GM18499 (cell line): ENCODE results near the gene TBC1D5.
"Not testable (repeated sequence)": the region's sequence is repeated elsewhere in the genome, so short reads cannot be mapped to it uniquely, and the experiment has no call there.

Experiments used
- ATAC-seq: cut with Tn5 transposase; IDR thresholded peaks from one replicate; pipeline ENCODE4 v1.9.1; 2021; ENCODE audit warnings: moderate number of reproducible peaks; ENCODE audit not compliant: insufficient read depth, unreplicated experiment

TBC1D5 gene

DNA sequence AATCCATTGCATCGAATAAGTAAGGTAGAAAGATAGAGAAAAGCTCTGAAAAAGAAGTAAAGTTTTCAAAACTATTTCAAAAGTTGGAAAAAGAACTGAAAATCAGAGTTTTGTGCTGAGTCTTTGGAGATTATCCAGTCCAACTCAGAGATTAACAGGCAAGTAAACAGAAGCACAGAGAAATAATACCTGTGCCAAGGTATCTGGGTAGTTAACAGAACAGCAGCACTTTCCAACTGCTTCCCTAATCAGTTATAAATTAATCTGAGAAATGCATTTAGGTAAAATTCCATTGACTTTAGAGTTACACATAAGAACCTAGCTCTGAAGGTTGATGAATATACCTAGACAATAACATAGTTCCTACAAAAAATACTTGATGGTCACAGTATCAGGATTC is 355.3 kb downstream of the TBC1D5 start:
- no peak for ATAC-seq

DNA sequence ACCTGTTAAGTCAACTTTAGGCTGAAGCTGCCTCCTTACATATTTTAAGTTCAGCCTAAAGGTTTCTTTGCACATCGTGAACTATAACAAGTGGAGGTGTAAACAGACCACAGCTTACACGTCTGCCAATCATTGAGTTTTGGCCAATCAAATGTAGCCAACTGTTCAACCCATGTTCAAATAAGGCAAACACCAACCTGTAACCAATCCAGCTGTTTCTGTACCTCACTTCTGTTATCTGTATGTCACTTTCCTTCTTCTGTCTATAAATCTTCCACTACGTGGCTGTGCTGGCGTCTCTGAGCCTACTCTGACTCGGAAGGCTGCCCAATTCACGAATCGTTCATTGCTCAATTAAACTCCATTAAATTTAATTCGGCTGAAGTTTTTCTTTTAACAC is 356.0 kb downstream of the TBC1D5 start:
- ATAC-seq: no peak

DNA sequence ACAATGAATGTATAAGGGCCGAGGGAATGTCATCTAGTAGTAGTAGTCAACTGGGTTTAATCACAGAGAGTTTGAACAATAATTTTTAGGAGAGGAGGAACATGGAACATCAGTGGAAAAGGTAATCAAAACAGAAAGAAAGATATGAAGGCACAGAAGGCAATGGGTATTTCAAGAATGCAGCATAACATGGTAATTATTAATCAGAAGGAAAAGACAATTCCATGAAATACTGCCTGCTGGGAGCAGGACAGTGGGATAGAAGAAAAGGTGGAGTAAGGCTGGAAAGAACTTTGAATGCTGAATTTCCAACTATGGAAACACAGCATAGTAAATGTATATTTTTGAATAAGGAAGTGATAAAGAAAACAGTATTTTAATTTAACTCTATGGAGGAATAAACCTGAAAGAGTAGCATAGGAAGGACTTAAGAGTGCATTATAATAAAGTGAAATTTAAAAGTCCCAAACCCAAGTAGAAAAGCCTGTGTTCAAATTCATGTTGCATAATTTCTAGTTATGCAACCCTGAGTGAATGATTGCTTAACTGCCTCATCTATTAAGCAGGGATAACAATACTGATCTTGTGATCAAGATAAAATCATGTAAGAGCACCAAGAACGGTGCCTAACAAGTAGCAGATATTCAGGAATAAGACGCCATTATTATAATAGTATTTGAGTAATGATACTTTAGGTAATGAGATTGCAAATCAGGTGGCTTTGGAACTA is 357.7 kb downstream of the TBC1D5 start:
- ATAC-seq: no peak

DNA sequence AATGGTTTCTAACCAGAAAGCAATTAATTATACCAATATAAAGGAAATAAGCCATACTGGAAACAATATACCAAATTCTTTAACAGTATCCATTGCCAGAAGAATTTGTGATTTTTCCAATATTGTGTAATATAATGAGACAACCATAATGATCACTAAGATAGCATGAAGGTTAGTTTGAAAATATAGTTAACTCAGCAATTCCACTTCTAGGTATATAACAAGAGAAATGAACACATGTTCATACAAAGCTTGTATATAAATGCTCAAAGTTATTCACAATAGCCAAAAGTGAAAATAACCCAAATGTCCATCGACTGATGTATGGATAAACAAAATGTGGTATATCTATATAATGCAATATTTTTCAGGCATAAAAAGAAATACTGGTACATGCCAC is 369.1 kb downstream of the TBC1D5 start:
- no peak for ATAC-seq

DNA sequence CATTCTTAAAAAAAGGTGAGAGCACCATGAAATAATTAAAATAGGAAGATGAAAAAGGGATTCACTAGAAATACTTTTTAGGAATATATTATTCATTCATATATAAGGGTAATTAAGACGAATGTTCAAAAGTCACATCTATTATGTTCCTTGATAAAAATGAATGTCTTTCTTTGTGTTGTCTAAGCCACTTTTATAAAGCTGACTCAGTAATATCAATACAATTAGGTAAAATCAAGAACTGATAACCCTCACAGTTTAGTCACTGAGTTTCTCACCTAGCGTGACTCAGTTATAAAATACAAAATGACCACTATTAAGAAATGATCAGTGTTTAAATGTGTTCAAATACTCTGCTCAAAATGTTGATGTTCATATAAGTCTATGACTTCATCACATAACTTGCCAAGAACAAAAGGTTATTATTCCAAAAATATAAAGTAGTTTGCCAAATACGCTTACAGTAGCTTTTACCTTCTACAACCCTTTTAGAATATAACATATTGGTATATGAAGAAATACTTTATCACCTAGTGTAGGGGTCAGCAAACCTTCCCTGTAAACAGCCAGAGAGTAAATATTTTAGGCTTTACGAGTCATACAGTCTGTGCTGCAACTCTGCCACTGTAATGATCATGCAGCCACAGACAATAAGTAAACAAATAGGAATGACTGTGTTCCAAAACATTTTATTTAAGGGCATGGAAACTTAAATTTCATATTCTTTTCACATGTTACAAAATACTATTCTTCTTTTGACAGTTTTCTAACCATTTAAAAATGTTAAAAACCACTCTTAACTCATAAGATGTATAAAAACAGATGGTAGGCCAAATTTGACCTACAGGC is 369.8 kb downstream of the TBC1D5 start:
- no peak for ATAC-seq

DNA sequence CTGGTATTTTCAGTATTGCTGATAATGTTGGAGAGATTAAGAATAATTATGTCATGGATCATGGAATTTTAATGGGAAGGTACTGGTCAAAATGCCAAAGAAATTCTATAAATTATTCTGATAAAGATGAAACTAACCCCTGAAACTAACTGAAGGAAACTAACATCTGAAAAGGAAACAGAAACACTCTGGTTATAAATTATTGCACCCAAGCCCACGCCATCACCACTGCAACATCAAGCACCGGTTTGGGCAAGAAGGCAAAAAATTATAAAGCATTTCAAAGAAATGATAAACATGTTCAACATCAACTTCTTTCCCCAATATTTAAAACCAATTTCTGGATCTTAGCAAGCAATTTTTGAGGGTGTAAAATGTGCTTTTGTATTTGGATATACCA is 372.5 kb downstream of the TBC1D5 start:
- no peak for ATAC-seq

DNA sequence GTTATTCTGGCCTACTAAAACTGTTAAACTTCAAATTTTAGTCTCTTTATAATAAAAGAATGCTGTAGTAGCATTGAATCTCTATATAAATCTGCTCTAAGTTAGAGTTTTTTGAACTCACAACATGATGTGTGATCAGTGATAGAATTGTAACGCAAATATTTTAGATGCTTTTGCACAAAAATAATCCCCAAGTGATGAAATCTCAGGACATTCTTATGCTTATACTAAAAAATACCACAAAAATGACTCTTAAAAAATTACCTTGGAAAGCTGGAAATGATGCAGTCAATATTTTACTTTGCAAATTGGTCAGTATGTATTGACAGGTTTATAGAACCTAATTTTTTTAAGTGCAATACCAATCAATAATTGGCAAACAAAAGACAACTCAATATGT is 375.3 kb downstream of the TBC1D5 start:
- no peak for ATAC-seq

DNA sequence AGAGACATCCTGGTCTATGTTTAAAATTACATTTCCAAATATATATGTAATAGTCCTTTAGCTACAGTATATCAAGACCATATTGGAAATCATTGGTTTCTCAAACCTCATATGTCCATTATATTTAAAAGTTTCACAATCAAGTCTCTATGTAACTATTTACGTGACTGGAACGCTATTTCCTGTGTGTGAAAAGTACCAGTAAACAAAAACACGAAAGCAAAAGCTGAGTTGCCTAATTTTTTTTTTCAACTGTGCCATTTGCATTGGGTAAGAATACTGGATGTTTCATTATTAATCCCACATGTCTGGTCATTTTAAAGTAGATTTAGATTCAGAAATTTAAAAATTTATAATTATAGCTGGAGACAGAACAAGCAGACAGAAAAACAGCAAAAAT is 381.4 kb downstream of the TBC1D5 start:
- ATAC-seq: no peak

DNA sequence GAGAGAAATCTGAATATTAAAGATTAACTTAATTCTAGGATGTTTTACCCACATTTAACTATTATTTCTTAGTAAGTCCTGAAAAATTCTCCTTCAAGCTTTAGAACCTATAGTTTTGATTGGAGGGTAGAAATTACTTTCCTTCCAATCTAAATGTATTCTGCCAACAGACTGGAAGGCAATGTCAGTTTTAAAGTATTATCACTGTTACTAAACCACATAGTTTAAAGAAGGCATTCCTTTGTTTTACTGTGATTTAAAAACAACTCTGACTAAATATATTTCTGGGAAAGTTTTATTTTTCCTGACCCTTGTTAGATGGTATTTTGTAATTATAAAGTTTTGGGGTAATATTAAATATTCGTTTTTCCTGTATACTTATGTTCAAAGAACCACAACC is 382.5 kb downstream of the TBC1D5 start:
- no peak for ATAC-seq

DNA sequence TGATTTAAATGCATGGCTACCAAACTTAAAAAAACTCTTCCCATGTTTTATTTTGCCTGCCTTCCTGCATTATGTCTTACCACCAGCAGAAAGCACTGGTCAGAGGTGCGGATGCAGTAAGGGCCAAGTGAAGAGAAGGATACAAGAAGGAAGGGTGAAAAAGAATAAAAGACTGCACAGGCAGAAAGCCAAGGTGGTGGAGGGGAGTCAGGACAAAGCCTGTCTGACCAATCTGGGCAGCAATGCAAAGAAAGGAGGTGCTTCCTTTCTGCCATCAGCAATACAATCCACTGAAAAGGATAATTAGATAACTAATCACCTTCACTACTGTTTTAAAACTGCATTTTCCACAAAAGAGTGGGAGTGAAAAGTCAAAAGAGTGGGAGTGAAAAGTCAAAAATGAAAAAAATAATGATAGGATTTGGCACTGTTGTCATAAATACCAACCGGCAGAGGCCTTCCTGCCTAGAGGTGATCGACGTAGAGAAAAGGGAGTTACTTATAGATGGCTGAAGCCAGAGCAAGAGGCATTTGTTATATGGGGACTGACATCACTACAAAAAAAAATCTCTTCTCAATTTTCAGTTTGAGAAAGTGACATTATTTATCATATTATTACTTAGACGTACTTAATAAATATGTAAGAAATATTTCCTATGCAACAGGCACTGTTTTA is 385.3 kb downstream of the TBC1D5 start:
- no peak for ATAC-seq

DNA sequence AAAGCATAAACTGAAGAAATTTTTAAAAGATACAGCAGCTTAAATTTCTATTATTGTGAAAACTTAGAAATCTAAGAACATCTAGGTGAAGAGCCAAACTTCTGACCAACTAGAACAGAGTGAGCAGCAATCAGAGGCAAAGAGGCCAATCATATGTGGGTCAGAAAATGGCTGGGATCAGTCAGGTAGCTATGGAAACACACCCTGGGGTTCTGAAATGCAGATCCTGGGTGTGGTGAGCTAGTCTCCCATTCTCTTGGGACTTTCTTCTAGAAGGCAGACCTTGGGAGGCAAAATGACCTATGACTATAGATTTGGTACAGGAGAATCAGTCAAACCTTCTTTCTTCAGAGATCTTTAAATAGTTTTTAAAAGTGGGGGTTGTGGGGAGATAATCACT is 385.8 kb downstream of the TBC1D5 start:
- ATAC-seq: no peak

DNA sequence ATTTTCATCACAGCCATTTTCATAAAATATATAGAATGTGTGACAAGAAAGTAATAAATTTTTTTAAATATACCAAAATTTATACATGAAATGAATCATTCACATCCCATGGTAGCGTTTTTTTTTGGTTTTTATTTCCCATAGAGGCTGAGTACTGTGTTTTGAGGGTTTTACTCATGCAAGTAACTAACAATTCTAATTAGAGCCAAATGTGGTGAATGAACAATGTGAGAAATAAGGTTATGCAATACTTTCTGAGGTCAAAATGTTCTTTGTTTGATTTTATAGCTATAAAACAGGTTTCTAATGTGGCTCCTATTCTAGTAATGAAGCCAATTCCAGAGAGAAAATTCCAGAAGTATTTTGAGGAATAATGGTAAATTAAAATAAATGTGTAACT is 386.8 kb downstream of the TBC1D5 start:
- no peak for ATAC-seq

DNA sequence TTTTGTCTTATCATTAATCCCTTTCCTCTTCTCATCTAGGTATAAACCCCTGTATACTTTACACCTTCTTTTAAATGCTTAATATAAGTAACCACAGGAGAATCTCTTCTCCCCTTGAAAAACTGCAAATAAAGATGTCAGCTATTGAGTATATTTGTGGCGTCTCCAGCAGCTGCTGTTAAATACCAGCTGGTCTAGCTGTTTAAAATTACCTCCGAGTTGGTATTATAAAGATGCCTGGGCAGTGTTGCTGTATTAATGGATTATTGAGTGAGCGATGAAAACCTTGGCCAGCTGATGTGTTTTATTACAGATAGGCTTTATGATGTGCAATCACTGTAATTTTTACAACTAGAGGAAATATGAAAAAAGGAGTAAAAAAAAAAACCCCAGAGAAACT is 388.1 kb downstream of the TBC1D5 start:
- ATAC-seq: no peak

DNA sequence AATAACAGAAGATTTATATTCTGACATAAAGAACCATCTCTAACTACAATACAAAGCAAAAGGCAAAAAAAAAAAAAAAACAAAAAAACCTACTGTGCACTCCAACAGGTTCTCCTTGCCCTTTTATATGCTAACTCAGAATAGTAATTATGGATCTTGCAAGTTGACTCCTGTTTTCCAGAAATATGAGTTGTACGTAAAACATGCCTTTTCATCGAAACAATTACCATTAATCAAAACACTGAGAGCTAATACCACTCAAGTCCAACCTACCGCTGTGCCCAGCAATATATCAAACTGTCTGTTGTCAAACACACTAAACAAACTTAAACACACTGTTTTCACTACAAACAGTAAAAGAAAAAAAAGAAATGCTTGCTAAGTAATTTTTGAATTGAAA is 389.8 kb downstream of the TBC1D5 start:
- ATAC-seq: no peak

DNA sequence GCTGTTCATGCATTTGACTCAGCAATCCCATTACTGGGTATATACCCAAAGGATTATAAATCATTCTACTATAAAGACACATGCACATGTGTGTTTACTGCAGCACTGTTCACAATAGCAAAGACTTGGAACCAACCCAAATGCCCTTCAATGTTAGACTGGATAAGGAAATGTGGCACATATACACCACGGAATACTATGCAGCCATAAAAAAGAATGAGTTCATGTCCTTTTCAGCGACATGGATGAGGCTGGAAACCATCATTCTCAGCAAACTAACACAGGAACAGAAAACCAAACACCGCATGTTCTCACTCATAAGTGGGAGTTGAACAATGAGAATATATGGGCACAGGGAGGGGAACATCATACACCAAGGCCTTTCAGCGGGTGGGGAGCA is 391.2 kb downstream of the TBC1D5 start:
- not testable (repeated sequence) for ATAC-seq

DNA sequence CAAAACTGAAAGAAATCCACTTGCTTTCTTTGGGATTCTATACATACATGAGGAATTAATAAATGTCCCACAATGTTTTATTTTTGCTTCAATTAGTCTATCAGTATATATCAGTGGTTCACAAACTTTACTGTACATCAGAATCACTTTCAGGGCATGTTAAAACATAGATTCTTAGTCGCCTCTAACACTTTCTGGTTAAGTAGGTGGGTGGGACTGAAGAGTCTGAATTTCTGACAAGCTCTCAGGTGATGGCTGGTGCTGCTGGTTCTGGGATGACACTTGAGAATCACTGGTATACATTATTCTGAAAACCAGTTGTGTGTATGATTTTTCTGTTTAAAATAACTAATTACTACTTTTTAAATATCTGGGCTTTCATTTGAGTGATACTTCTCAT is 393.3 kb downstream of the TBC1D5 start:
- no peak for ATAC-seq

DNA sequence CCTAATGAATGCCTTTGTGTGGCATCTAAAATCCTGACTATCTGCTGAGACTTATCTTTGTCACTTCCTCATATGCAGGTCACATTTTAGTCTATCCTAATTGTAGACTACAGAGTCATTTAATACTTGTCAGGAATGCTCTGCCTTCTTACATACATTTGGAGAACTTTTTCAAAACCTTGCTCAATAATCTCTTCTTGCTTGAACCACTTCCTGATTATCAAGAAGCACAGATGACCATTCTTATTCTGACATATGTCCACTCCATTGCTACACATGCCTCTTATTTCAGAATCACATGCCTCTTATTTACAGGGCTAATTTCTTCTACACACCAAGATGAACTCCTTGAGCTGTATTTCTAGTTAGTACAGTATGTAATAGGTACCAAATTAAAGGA is 400.3 kb downstream of the TBC1D5 start:
- ATAC-seq: no peak

DNA sequence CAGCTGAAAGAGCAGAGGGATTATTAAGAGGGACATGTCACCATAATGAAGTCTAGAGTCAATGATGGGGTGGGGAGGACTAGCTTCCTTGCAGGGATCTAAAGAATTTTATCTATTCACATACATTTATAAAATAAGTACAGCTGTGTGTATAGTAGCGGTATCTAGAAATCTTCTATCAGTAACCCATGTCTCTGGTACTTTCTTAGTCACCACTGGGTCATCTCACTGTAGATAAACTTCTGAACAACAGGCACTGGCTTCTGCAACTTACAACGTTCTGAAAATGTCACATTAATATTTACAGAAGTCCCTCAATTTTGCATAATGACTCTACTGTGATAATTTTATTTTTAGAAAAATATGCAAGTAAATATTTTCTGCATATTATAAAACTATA is 401.7 kb downstream of the TBC1D5 start:
- ATAC-seq: no peak

DNA sequence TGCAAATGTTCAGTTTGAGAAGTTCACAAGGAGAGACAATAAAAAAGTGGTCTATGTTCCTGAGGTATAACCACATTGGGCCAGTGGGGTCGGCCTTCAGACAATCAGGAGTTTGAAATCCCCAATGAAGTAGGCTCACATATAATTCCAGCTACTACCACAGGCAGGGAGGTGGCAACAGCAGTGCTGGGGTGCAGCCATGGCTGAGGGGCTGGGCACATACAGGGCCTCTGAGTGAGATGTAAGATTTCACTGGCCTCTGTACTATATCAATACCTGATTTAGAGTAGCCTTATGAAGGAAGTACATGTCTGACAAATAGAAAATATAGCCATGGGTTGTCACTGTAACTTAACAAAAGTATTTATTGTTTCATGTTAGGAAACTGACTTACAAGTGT is 402.2 kb downstream of the TBC1D5 start:
- ATAC-seq: no peak

DNA sequence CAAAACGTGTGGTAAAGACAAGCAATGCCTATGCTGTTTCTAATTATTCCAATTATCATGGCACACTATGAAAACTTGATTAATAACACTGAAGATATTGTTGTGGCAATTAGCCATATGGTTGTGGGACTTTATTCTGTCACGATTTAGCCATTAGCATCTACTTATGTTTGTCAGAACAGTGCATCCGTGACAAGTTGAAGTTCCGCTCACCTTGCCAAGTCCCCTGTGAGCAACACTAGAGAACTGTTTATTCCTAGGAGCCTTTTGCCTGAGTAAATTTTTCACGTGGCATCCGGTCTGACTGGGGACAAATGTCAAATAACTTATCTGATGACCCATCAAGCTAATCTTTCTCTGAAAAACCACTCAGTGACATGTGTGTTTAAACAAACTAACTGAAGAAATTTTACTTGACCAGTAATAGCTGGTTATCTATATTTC is 403.3 kb downstream of the TBC1D5 start:
- ATAC-seq: no peak

DNA sequence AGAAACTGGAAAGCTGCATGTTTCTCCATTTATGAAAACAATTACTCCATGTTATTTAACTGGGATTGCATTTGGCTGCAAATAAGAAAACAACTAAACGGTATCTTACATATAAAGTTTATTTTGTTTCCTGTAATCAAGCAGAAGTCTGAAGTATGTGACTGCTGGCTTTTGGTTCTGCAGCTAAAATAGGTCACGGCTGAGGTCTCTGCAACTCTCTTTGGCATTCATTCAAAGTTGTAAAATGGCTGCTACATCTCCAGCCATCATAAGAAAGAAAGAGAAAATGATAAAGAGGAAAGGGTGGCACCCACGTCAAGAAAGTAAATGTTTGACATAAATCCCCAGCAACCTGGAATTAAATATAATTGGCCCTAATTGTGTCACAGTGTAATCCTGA is 406.1 kb downstream of the TBC1D5 start:
- no peak for ATAC-seq
